ENCODE data around the gene SMARCA4. TPM values are rescaled to one million over a fixed set of nuclear protein-coding genes. Genes with fewer than 3 reads are reported as not detected.

SMARCA4 gene
- total RNA-seq, 1 experiment from 2014 or later = 36.2 TPM

GRCh38 chr19:11017275-11018035 lies 56.6 kb downstream of the SMARCA4 start:
- ChIA-PET CTCF (no interaction called here), POLR2A (no interaction called here)
- in situ Hi-C loops (cut with HindIII; ENCODE audit: low pct_unique_long_range_greater_than_20kb, low sequenced_read_pairs) (no loop called here), intact Hi-C loops (cut with micrococcal nuclease; ENCODE audit: unreplicated experiment) (no loop called here)
- Histone ChIP-seq H3K27me3 (ENCODE audit: control insufficient read depth, insufficient read depth, low read length) (no peaks in the 10 kb centered on the region), H3K27ac (ENCODE audit: low read length) (no peak overlapping the region), H3K4me1 (ENCODE audit: control insufficient read depth, insufficient read depth, low read length) (no peaks in the 10 kb centered on the region), H3K36me3 (ENCODE audit: control insufficient read depth, insufficient read depth, low read length) (0 out of 2 replicates have a peak, but pooled peaks cover 3% of the 10 kb centered on the region), H3K9me3 (ENCODE audit: control insufficient read depth, insufficient read depth, low read depth, low read length) (no peaks in the 10 kb centered on the region), H3K4me3 (ENCODE audit: low read depth in 2 of 2, low read length in 2 of 2) (no peak overlapping the region)
- TF ChIP-seq POLR2AphosphoS5 (IDR thresholded peaks at IDR 0.05; ENCODE audit: low read depth, low read length) (no peak), REST (IDR thresholded peaks at IDR 0.05; ENCODE audit: insufficient read depth in 1 of 2, low read depth in 2 of 2, low read length in 1 of 2) (no peak), SIN3A (IDR thresholded peaks at IDR 0.05; ENCODE audit: borderline replicate concordance, insufficient read depth, low read depth, low read length) (no peak), TCF7L2 (IDR thresholded peaks at IDR 0.05; ENCODE audit: low read depth, low read length) (no peak), CTCF (IDR thresholded peaks at IDR 0.05) (no peak)
- BruUV-seq (replicated peaks) = no TSS peak
- no peak for ATAC-seq
- no peak for DNase-seq (ENCODE audit: low read depth, low spot score)

GRCh38 chr19:11018179-11018578 lies 57.3 kb downstream of the SMARCA4 start:
- POLR2A ChIA-PET = no interaction called here
- Histone ChIP-seq H3K36me3 (ENCODE audit: control insufficient read depth, insufficient read depth, low read length) (0 out of 2 replicates have a peak, but pooled peaks cover 3% of the 10 kb centered on the region), H3K4me3 (ENCODE audit: low read depth in 2 of 2, low read length in 2 of 2) (no peak overlapping the region), H3K27me3 (ENCODE audit: control insufficient read depth, insufficient read depth, low read length) (no peaks in the 10 kb centered on the region), H3K4me1 (ENCODE audit: control insufficient read depth, insufficient read depth, low read length) (no peaks in the 10 kb centered on the region), H3K9me3 (ENCODE audit: control insufficient read depth, insufficient read depth, low read depth, low read length) (no peaks in the 10 kb centered on the region), H3K27ac (ENCODE audit: low read length) (no peak overlapping the region)
- no peak for TF ChIP-seq CTCF (IDR thresholded peaks at IDR 0.05)
- no peak for TF ChIP-seq REST (IDR thresholded peaks at IDR 0.05; ENCODE audit: insufficient read depth in 1 of 2, low read depth in 2 of 2, low read length in 1 of 2)
- TF ChIP-seq SIN3A (IDR thresholded peaks at IDR 0.05; ENCODE audit: borderline replicate concordance, insufficient read depth, low read depth, low read length) = no peak
- no peak for TF ChIP-seq POLR2AphosphoS5 (IDR thresholded peaks at IDR 0.05; ENCODE audit: low read depth, low read length)
- TF ChIP-seq TCF7L2 (IDR thresholded peaks at IDR 0.05; ENCODE audit: low read depth, low read length) = no peak
- intact Hi-C loops (cut with micrococcal nuclease; ENCODE audit: unreplicated experiment) (no loop called here), in situ Hi-C loops (cut with HindIII; ENCODE audit: low pct_unique_long_range_greater_than_20kb, low sequenced_read_pairs) (no loop called here)
- CTCF ChIA-PET = no interaction called here
- ATAC-seq (no peak), DNase-seq (ENCODE audit: low read depth, low spot score) (no peak)
- BruUV-seq (replicated peaks) = no TSS peak

Measured in Panc1 (cell line).